ENCODE data around the gene RANBP2.

RANBP2 gene

GRCh38 chr2:108778857-108779256 is 59.6 kb downstream of the RANBP2 start:
- no peak for DNase-seq (ENCODE audit: low spot score)

- no peak for DNase-seq (ENCODE audit: low spot score)
Measured at GRCh38 chr2:108786008-108786353, 66.7 kb downstream of the RANBP2 start.

- DNase-seq (ENCODE audit: low spot score) = peak; percentile 98
Measured at GRCh38 chr2:108786354-108787215, 67.3 kb downstream of the RANBP2 start, which contains the start of gene CCDC138. CCDC138 (plus strand) TSS chr2:108786771; CDS start chr2:108786823, 52 bp downstream.

GRCh38 chr2:108787216-108787541 is 67.9 kb downstream of the RANBP2 start:
- no peak for DNase-seq (ENCODE audit: low spot score)

GRCh38 chr2:108803045-108803736 is 83.9 kb downstream of the RANBP2 start:
- no peak for DNase-seq (ENCODE audit: low spot score)

- DNase-seq (ENCODE audit: low spot score) = no peak
Measured at GRCh38 chr2:108805032-108805431, 85.8 kb downstream of the RANBP2 start.

- no peak for DNase-seq (ENCODE audit: low spot score)
Measured at GRCh38 chr2:108805782-108806181, 86.5 kb downstream of the RANBP2 start.

GRCh38 chr2:108806371-108807113 is 87.3 kb downstream of the RANBP2 start:
- no peak for DNase-seq (ENCODE audit: low spot score)

GRCh38 chr2:108809936-108810335 is 90.7 kb downstream of the RANBP2 start:
- no peak for DNase-seq (ENCODE audit: low spot score)

- DNase-seq (ENCODE audit: low spot score) = no peak
Measured at GRCh38 chr2:108810993-108811957, 92.0 kb downstream of the RANBP2 start.

GRCh38 chr2:108813732-108814131 is 94.5 kb downstream of the RANBP2 start:
- no peak for DNase-seq (ENCODE audit: low spot score)

GRCh38 chr2:108820482-108820881 is 101.2 kb downstream of the RANBP2 start:
- no peak for DNase-seq (ENCODE audit: low spot score)

GRCh38 chr2:108823286-108823685 is 104.0 kb downstream of the RANBP2 start:
- DNase-seq (ENCODE audit: low spot score) = no peak

- DNase-seq (ENCODE audit: low spot score) = no peak
Measured at GRCh38 chr2:108824316-108825070, 105.2 kb downstream of the RANBP2 start.

GRCh38 chr2:108825254-108825653 is 106.0 kb downstream of the RANBP2 start:
- DNase-seq (ENCODE audit: low spot score) = no peak

- no peak for DNase-seq (ENCODE audit: low spot score)
Measured at GRCh38 chr2:108825736-108826135, 106.5 kb downstream of the RANBP2 start.

GRCh38 chr2:108829578-108830310 is 110.5 kb downstream of the RANBP2 start:
- DNase-seq (ENCODE audit: low spot score) = no peak

GRCh38 chr2:108833219-108833618 is 113.9 kb downstream of the RANBP2 start:
- no peak for DNase-seq (ENCODE audit: low spot score)

GRCh38 chr2:108834620-108835019 is 115.3 kb downstream of the RANBP2 start:
- no peak for DNase-seq (ENCODE audit: low spot score)

- no peak for DNase-seq (ENCODE audit: low spot score)
Measured at GRCh38 chr2:108835040-108835439, 115.8 kb downstream of the RANBP2 start.
